GM12875 (cell line): ENCODE results near the gene PDZD2.

Experiments
- H3K4me3 ChIP-seq: one replicate; pipeline ENCODE4 v1.5.1; 2011; ENCODE audit warnings: low read depth, low read length, control low read depth
- TF ChIP-seq, protein P1 (sequence below): IDR thresholded peaks from 2 replicates; pipeline ENCODE4 v1.5.1; 2011; ENCODE audit warnings: low read depth, mild to moderate bottlenecking, control low read depth, inconsistent platforms, low read length, moderate library complexity, borderline replicate concordance; ENCODE audit not compliant: insufficient read depth

The PDZD2 gene

DNA sequence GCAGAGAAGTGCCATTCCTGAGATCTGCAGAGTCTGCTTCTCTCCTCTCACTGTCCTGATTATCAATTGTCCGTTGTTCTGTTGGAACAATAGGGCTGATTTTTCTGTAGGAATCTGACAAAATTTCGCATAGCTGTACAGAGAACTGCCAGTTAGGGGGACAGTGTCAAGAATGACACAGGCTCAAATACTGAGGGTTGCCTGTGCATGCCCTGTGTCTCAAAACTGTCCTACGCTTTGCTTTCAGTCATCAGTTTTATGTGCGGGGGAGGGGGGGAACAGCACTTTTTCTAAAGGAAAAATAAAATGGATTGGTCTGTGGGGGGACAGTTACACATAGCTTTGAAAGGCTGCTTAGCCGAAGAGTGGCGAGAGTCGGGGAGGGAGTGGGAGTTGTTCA lies 248.6 kb downstream of the PDZD2 start:
- TF ChIP-seq, protein P1, sequence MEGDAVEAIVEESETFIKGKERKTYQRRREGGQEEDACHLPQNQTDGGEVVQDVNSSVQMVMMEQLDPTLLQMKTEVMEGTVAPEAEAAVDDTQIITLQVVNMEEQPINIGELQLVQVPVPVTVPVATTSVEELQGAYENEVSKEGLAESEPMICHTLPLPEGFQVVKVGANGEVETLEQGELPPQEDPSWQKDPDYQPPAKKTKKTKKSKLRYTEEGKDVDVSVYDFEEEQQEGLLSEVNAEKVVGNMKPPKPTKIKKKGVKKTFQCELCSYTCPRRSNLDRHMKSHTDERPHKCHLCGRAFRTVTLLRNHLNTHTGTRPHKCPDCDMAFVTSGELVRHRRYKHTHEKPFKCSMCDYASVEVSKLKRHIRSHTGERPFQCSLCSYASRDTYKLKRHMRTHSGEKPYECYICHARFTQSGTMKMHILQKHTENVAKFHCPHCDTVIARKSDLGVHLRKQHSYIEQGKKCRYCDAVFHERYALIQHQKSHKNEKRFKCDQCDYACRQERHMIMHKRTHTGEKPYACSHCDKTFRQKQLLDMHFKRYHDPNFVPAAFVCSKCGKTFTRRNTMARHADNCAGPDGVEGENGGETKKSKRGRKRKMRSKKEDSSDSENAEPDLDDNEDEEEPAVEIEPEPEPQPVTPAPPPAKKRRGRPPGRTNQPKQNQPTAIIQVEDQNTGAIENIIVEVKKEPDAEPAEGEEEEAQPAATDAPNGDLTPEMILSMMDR: no peak

DNA sequence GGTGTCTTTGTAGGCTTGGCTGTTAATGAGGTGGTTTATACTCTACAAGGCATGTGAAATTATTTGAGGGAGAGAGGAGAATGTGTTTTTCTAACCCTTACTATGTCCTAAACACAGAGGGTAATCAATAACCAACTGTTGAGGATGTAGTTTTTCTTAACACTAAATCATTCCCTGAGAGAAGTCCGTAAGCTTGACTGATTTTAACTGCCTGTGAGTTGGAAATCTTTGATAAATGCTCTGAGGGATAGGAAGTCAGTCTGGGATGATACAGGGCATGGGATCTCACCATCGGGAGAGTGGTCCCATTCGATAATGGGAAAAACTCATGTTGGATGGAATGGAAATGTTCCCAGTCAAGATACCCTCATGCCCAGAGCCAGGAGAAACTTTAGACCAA lies 249.6 kb downstream of the PDZD2 start:
- H3K4me3 ChIP-seq: no peak overlapping the region
- TF ChIP-seq, protein P1: no peak

More for the DNA sequence above, 248.6 kb downstream of the PDZD2 start:
- no peak overlapping the region for H3K4me3 ChIP-seq

DNA sequence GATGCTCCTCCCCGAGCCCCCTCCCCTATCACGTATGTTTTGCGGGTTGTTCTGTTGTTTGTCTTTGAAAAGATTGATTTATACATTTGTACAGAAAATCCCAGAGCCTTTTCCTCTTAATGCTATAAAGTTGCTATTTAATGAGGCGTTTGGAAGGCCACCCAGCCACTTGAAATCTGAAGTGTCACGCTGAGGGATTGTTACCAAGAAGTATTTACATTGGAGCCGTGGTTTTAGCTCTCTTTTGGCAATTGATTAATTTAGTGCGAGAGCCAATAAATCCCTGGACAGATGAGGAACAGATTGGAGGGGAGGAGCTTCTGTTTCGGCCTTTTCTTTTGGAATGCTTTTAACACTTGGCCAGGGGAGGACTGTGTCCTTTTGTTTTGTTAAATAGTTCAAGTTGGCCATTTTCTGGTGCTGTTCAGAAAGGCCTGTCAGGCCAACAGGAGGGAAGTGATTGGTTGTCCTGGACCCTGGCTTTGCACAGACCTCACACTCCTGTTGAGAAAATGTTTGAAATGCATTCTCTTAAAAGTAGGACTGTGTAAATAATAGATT lies 250.2 kb downstream of the PDZD2 start:
- TF ChIP-seq, protein P1: no peak
- H3K4me3 ChIP-seq: no peak overlapping the region

GRCh38 chr5:31890046-31890445 lies 251.1 kb downstream of the PDZD2 start:
- H3K4me3 ChIP-seq: no peak overlapping the region
- TF ChIP-seq, protein P1: no peak

GRCh38 chr5:31894141-31894540 lies 255.2 kb downstream of the PDZD2 start:
- TF ChIP-seq, protein P1: no peak
- no peak overlapping the region for H3K4me3 ChIP-seq

- no peak overlapping the region for H3K4me3 ChIP-seq
- TF ChIP-seq, protein P1: no peak
Observed at GRCh38 chr5:31895199-31895820, 256.4 kb downstream of the PDZD2 start.

- TF ChIP-seq, protein P1: no peak
- no peak overlapping the region for H3K4me3 ChIP-seq
Observed at GRCh38 chr5:31898036-31898632, 259.2 kb downstream of the PDZD2 start.
